ENCODE results near the gene ADARB1.

The ADARB1 gene

DNA sequence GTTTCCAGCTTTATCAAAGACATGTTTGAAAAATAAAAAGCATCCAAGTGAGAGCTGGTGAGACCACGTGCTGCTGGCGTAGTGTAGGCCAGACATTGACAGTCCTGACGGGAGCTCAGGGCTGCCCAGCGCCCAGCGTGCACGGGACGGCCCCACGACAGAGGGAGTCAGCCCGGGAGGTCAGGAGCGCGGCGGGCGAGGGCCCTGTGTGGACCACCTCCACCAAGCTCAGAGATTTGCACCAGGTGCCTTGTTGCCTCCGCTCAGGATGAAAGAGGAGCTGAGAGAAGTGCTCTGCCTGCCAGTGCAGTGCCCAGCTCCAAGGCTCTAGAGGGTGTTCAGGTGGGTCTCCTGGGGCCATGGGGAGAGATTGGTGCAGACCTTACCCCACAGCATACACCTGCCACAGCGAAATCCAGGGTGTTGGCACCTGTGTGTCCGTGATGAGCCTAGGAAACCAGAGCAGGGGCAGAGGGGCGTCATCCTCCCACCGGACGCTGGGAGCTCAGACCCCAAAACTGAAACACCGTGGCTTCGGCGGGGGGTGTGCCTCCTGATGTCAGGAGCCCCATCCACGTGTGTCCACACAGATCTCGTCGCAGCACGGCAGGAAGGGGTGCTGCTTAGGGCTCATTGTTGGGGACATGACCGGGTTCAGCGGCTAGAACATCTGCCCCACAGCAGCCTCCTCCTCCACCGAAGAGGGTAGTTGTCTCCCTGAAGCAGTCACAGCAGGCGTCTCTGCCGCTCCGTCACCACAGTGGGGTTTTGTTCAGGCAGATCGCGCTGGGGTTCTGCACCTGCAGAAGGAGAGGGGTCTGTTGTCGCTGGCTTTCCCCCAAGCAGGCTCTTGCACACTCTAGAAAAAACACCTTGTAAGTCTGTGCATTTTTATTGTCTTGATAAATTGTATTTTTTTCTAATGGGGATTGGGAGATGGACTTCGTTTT is 149.1 kb downstream of the ADARB1 start:
- no peaks in the 10 kb centered on the region for H3K4me1 ChIP-seq (ENCODE audit: control insufficient read depth, insufficient read depth, low read length)
- H3K27ac ChIP-seq (ENCODE audit: extremely low read depth, low read depth, low read length) = no peak overlapping the region
- CTCF ChIA-PET = interaction anchor here (0.6 to 0.9 kb wide), 2 partner anchors 86 to 331 kb away, joined by 3 to 5 read pairs; no protein-coding TSS in a partner anchor
- no peak overlapping the region for H3K4me3 ChIP-seq (ENCODE audit: low read depth, low read length)
- POLR2A ChIA-PET = no interaction called here
- TF ChIP-seq ZNF416 (tag by site-specific recombination; IDR thresholded peaks at IDR 0.05) (no peak), ZNF112 (tag by site-specific recombination; IDR thresholded peaks at IDR 0.05) (no peak), GLIS1 (tag by site-specific recombination; IDR thresholded peaks at IDR 0.05) (no peak), MYNN (tag by site-specific recombination; IDR thresholded peaks at IDR 0.05; ENCODE audit: borderline replicate concordance) (no peak)
- H3K36me3 ChIP-seq (ENCODE audit: control insufficient read depth in 2 of 2, insufficient read depth in 1 of 2, low read length in 2 of 2) = peaks cover 0 to 6% of the 10 kb centered on the region in 2 experiments; a peak in 1 of 3 replicates
- H3K9me3 ChIP-seq (ENCODE audit: control insufficient read depth, insufficient read depth, low read depth, low read length) = no peaks in the 10 kb centered on the region

DNA sequence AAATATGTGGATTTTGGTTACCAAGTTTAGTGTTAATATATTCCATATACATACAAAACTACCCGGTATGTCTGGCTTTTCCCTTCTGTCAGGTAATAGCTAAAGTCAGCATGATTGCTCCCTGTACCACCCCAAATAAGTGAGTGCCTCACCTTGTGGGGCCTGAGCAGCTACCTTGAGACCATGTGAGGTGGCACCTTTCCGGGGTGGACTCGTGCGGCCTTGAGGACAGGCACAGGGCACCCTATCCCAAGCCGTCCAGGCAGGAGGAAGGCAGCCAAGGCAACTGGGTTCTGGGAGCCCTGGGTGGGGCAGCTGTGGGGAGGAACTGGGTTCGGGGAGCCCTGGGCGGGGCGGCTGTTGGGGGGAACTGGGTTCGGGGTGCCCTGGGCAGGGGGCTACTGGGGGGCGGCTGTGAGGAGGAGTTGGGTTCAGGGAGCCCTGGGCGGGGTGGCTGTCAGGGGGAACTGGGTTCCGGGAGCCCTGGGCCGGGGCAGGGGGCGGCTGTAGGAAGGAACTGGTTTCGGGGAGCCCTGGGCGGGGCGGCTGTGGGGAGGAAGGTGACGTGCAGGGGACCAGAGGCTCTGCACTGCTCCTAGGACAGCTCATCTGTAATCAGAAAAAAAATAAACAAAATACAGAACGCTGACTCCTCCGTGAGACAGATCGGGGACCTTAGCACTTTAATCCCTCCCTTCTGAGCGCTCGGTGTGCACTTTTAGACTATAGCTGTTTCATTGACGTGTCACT is 150.0 kb downstream of the ADARB1 start:
- Histone ChIP-seq H3K9me3 (ENCODE audit: control insufficient read depth, insufficient read depth, low read depth, low read length) (no peaks in the 10 kb centered on the region), H3K4me3 (ENCODE audit: low read depth, low read length) (no peak overlapping the region), H3K4me1 (ENCODE audit: control insufficient read depth, insufficient read depth, low read length) (no peaks in the 10 kb centered on the region), H3K36me3 (ENCODE audit: control insufficient read depth in 2 of 2, insufficient read depth in 1 of 2, low read length in 2 of 2) (peaks cover 0 to 6% of the 10 kb centered on the region in 2 experiments; a peak in 1 of 3 replicates), H3K27ac (ENCODE audit: extremely low read depth, low read depth, low read length) (no peak overlapping the region)
- POLR2A ChIA-PET = no interaction called here
- CTCF ChIA-PET = interaction anchor here (0.6 kb wide), 1 partner anchor 87 kb away, joined by 3 read pairs; no protein-coding TSS in a partner anchor
- no peak for TF ChIP-seq ZNF843 (tag by site-specific recombination; IDR thresholded peaks at IDR 0.05)
- no peak for TF ChIP-seq ZNF37A (tag by site-specific recombination; IDR thresholded peaks at IDR 0.05)
- TF ChIP-seq MZF1 (tag by site-specific recombination; IDR thresholded peaks at IDR 0.05; ENCODE audit: borderline replicate concordance) = no peak
- TF ChIP-seq ZFP41 (tag by site-specific recombination; IDR thresholded peaks at IDR 0.05; ENCODE audit: borderline replicate concordance) = no peak
- TF ChIP-seq ZNF664 (tag by site-specific recombination; IDR thresholded peaks at IDR 0.05) = no peak
- no peak for TF ChIP-seq ZNF266 (tag by site-specific recombination; IDR thresholded peaks at IDR 0.05; ENCODE audit: low read depth)
- TF ChIP-seq GFI1B (tag by site-specific recombination; IDR thresholded peaks at IDR 0.05) = no peak
- TF ChIP-seq ZFP3 (tag by site-specific recombination; IDR thresholded peaks at IDR 0.05; ENCODE audit: low read depth) = no peak
- TF ChIP-seq ZNF529 (tag by site-specific recombination; IDR thresholded peaks at IDR 0.05; ENCODE audit: insufficient replicate concordance) = no peak
- no peak for TF ChIP-seq BCL11A (tag by site-specific recombination; IDR thresholded peaks at IDR 0.05; ENCODE audit: low read depth)
- TF ChIP-seq ZNF341 (tag by site-specific recombination; IDR thresholded peaks at IDR 0.05; ENCODE audit: low read depth) = no peak
- no peak for TF ChIP-seq SETDB1 (IDR thresholded peaks at IDR 0.05; ENCODE audit: insufficient read length, low read length)
- no peak for TF ChIP-seq ZBTB1 (tag by site-specific recombination; IDR thresholded peaks at IDR 0.05)
- no peak for TF ChIP-seq RBAK (tag by site-specific recombination; IDR thresholded peaks at IDR 0.05)
- no peak for TF ChIP-seq YY2 (tag by site-specific recombination; IDR thresholded peaks at IDR 0.05)
- TF ChIP-seq ZBTB17 (tag by site-specific recombination; IDR thresholded peaks at IDR 0.05) = no peak
- TF ChIP-seq ZNF416 (tag by site-specific recombination; IDR thresholded peaks at IDR 0.05) = no peak
- no peak for TF ChIP-seq GLIS1 (tag by site-specific recombination; IDR thresholded peaks at IDR 0.05)

DNA sequence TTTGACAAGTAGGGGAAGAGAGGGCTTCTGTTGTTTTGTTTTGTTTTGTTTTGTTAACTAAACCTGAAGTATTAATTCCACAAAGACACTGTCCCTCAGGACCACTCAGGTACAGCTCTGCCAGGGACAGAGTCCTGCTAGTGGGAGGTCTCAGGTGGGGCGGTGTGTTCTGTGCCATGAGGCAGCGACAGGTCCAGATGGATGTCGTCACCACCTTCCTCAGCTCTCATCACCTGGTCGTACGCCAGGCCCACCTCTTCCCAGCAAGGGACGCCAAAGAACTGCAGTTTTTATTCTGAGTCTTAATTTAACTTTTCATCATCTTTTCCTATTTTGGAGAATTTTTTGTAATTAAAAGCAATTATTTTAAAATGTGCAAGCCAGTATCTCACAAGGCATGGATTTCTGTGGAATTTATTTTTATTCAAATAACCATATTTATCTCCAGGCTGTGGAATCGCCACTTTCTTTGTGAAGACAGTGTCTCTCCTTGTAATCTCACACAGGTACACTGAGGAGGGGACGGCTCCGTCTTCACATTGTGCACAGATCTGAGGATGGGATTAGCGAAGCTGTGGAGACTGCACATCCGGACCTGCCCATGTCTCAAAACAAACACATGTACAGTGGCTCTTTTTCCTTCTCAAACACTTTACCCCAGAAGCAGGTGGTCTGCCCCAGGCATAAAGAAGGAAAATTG is 150.8 kb downstream of the ADARB1 start:
- Histone ChIP-seq H3K9me3 (ENCODE audit: control insufficient read depth, insufficient read depth, low read depth, low read length) (no peaks in the 10 kb centered on the region), H3K4me3 (ENCODE audit: low read depth, low read length) (no peak overlapping the region), H3K4me1 (ENCODE audit: control insufficient read depth, insufficient read depth, low read length) (no peaks in the 10 kb centered on the region), H3K27ac (ENCODE audit: extremely low read depth, low read depth, low read length) (no peak overlapping the region), H3K36me3 (ENCODE audit: control insufficient read depth in 2 of 2, insufficient read depth in 1 of 2, low read length in 2 of 2) (peaks cover 0 to 6% of the 10 kb centered on the region in 2 experiments; a peak in 1 of 3 replicates)
- CTCF ChIA-PET = interaction anchor here (0.6 kb wide), 1 partner anchor 87 kb away, joined by 3 read pairs; no protein-coding TSS in a partner anchor
- POLR2A ChIA-PET = no interaction called here
- TF ChIP-seq SCRT2 (tag by site-specific recombination; IDR thresholded peaks at IDR 0.05) (peak; percentile 70), ZNF670 (tag by site-specific recombination; IDR thresholded peaks at IDR 0.05; ENCODE audit: low read depth) (no peak)
